ENCODE data around the gene C1orf21.

C1orf21 gene

GRCh38 chr1:184588701-184589100 is 201.9 kb downstream of the C1orf21 start:
- Histone ChIP-seq H3K9ac (no peak overlapping the region), H3K36me3 (peaks cover 0 to 40% (median 0%) of the 10 kb centered on the region in 11 experiments; a peak in 4 of 22 replicates), H3K4me2 (no peak overlapping the region), H3K27me3 (no peaks in the 10 kb centered on the region), H3K4me3 (no peak overlapping the region), H3K4me1 (0 out of 20 replicates have a peak, but pooled peaks cover 0 to 7% (median 0%) of the 10 kb centered on the region in 10 experiments), H4K20me1 (peaks cover 0 to 30% (median 0%) of the 10 kb centered on the region in 11 experiments; a peak in 2 of 22 replicates), H3K9me3 (replicated peaks in 1 of 11) (peaks cover 0 to 10% (median 4%) of the 10 kb centered on the region in 11 experiments; a peak in 6 of 22 replicates), H3K27ac (no peak overlapping the region)
- no peak for TF ChIP-seq Cebpa-rat (IDR thresholded peaks at IDR 0.05)

GRCh38 chr1:184590163-184590750 is 203.4 kb downstream of the C1orf21 start:
- Histone ChIP-seq H3K9me3 (replicated peaks in 1 of 11) (peaks cover 0 to 10% (median 4%) of the 10 kb centered on the region in 11 experiments; a peak in 6 of 22 replicates), H3K4me3 (no peak overlapping the region), H3K4me1 (no peaks in the 10 kb centered on the region), H3K36me3 (peaks cover 0 to 55% (median 0%) of the 10 kb centered on the region in 11 experiments; a peak in 4 of 22 replicates), H3K27me3 (no peaks in the 10 kb centered on the region), H4K20me1 (peaks cover 0 to 27% (median 0%) of the 10 kb centered on the region in 11 experiments; a peak in 2 of 22 replicates), H3K4me2 (no peak overlapping the region), H3K9ac (no peak overlapping the region), H3K27ac (no peak overlapping the region)
- no peak for TF ChIP-seq Cebpa-rat (IDR thresholded peaks at IDR 0.05)

- no peak overlapping the region for H3K9ac ChIP-seq
- H3K27me3 ChIP-seq, result no peaks in the 10 kb centered on the region
- H4K20me1 ChIP-seq, result peaks cover 0 to 11% (median 0%) of the 10 kb centered on the region in 11 experiments; a peak in 1 of 22 replicates
- H3K4me2 ChIP-seq, result no peak overlapping the region
- TF ChIP-seq Cebpa-rat (IDR thresholded peaks at IDR 0.05), result no peak
- no peaks in the 10 kb centered on the region for H3K4me1 ChIP-seq
- H3K4me3 ChIP-seq, result no peak overlapping the region
- H3K36me3 ChIP-seq, result peaks cover 0 to 71% (median 0%) of the 10 kb centered on the region in 11 experiments; a peak in 5 of 22 replicates
- no peak overlapping the region for H3K27ac ChIP-seq
- H3K9me3 ChIP-seq (replicated peaks in 1 of 11), result peaks cover 0 to 5% (median 0%) of the 10 kb centered on the region in 11 experiments; a peak in 3 of 22 replicates
Measured at GRCh38 chr1:184593597-184593996, 206.8 kb downstream of the C1orf21 start.

GRCh38 chr1:184595596-184595995 is 208.8 kb downstream of the C1orf21 start:
- Histone ChIP-seq H4K20me1 (no peaks in the 10 kb centered on the region), H3K4me1 (no peaks in the 10 kb centered on the region), H3K36me3 (peaks cover 0 to 88% (median 0%) of the 10 kb centered on the region in 11 experiments; a peak in 5 of 22 replicates), H3K27me3 (no peaks in the 10 kb centered on the region), H3K9me3 (replicated peaks in 1 of 11) (peaks cover 0 to 5% (median 0%) of the 10 kb centered on the region in 11 experiments; a peak in 3 of 22 replicates), H3K9ac (no peak overlapping the region), H3K4me3 (no peak overlapping the region), H3K27ac (no peak overlapping the region), H3K4me2 (no peak overlapping the region)
- TF ChIP-seq Cebpa-rat (IDR thresholded peaks at IDR 0.05), result no peak

GRCh38 chr1:184596950-184597645 is 210.3 kb downstream of the C1orf21 start:
- TF ChIP-seq Cebpa-rat (IDR thresholded peaks at IDR 0.05), result no peak
- Histone ChIP-seq H3K4me2 (no peak overlapping the region), H3K4me3 (no peak overlapping the region), H3K9ac (no peak overlapping the region), H4K20me1 (no peaks in the 10 kb centered on the region), H3K4me1 (no peaks in the 10 kb centered on the region), H3K36me3 (peaks cover 0 to 88% (median 0%) of the 10 kb centered on the region in 11 experiments; a peak in 4 of 22 replicates), H3K27me3 (no peaks in the 10 kb centered on the region), H3K27ac (no peak overlapping the region), H3K9me3 (replicated peaks in 1 of 11) (no peaks in the 10 kb centered on the region)

- no peak for TF ChIP-seq Cebpa-rat (IDR thresholded peaks at IDR 0.05)
- H3K9ac ChIP-seq, result no peak overlapping the region
- H3K4me2 ChIP-seq, result no peak overlapping the region
- peaks cover 0 to 83% (median 0%) of the 10 kb centered on the region in 11 experiments; a peak in 4 of 22 replicates for H3K36me3 ChIP-seq
- H3K4me1 ChIP-seq, result no peaks in the 10 kb centered on the region
- no peak overlapping the region for H3K4me3 ChIP-seq
- H3K27me3 ChIP-seq, result no peaks in the 10 kb centered on the region
- no peaks in the 10 kb centered on the region for H4K20me1 ChIP-seq
- H3K9me3 ChIP-seq (replicated peaks in 1 of 11), result no peaks in the 10 kb centered on the region
- H3K27ac ChIP-seq, result no peak overlapping the region
Measured at GRCh38 chr1:184597650-184598357, 211.0 kb downstream of the C1orf21 start.

GRCh38 chr1:184598403-184599193 is 211.8 kb downstream of the C1orf21 start:
- Histone ChIP-seq H3K9ac (no peak overlapping the region), H4K20me1 (no peaks in the 10 kb centered on the region), H3K27ac (no peak overlapping the region), H3K4me1 (no peaks in the 10 kb centered on the region), H3K9me3 (replicated peaks in 1 of 11) (no peaks in the 10 kb centered on the region), H3K36me3 (peaks cover 0 to 82% (median 0%) of the 10 kb centered on the region in 11 experiments; a peak in 4 of 22 replicates), H3K4me2 (no peak overlapping the region), H3K4me3 (no peak overlapping the region), H3K27me3 (no peaks in the 10 kb centered on the region)
- TF ChIP-seq Cebpa-rat (IDR thresholded peaks at IDR 0.05), result no peak

- TF ChIP-seq Cebpa-rat (IDR thresholded peaks at IDR 0.05), result no peak
- no peak overlapping the region for H3K9ac ChIP-seq
- H3K36me3 ChIP-seq, result peaks cover 0 to 46% (median 0%) of the 10 kb centered on the region in 11 experiments; a peak in 4 of 22 replicates
- H3K27me3 ChIP-seq, result no peaks in the 10 kb centered on the region
- no peak overlapping the region for H3K4me3 ChIP-seq
- no peaks in the 10 kb centered on the region for H3K9me3 ChIP-seq (replicated peaks in 1 of 11)
- H3K27ac ChIP-seq, result no peak overlapping the region
- no peak overlapping the region for H3K4me2 ChIP-seq
- H3K4me1 ChIP-seq, result peaks cover 0 to 12% (median 0%) of the 10 kb centered on the region in 10 experiments; a peak in 3 of 20 replicates
- no peaks in the 10 kb centered on the region for H4K20me1 ChIP-seq
Measured at GRCh38 chr1:184604152-184604900, 217.5 kb downstream of the C1orf21 start.

Data from BLaER1 treated with 17β-estradiol and CSF1 and Interleukin-3, amounts not matched to agents 10 nM and 100 nM (cell line).